Colonic mucosa (tissue), 4 donors: Measurements from ENCODE around the gene ISYNA1. TPM values are rescaled to one million over a fixed set of nuclear protein-coding genes. Genes with fewer than 3 reads are reported as not detected.

Experiments used
- DNase-seq: peaks from one replicate; pipeline ENCODE4 v3.0.0-alpha.2; 2020
- H3K27ac ChIP-seq: fragments of 200-600 bp; one replicate; pipeline ENCODE4 v1.8.0; 2021
- H3K27me3 ChIP-seq: fragments of 200-600 bp; one replicate; pipeline ENCODE4 v1.8.0; 2021
- H3K36me3 ChIP-seq: fragments of 200-600 bp; one replicate; pipeline ENCODE4 v1.8.0; 2021
- H3K4me1 ChIP-seq: fragments of 200-600 bp; one replicate; pipeline ENCODE4 v1.8.0; 2021; ENCODE audit warnings: mild to moderate bottlenecking
- H3K4me3 ChIP-seq: fragments of 200-600 bp; one replicate; pipeline ENCODE4 v1.8.0; 2021
- H3K9ac ChIP-seq, 2 donors: one replicate each; pipeline ENCODE4 v1.7.0; 2013; ENCODE audit warnings: control low read depth in 2 of 2, low read depth in 2 of 2, low read length in 2 of 2
- H3K9me3 ChIP-seq: fragments of 200-600 bp; one replicate; pipeline ENCODE4 v1.8.0; 2021
- intact Hi-C: fragments of 100-400 bp; cut with DNase I; formaldehyde crosslinking; loops from one replicate; pipeline ENCODE4 v1.14.1; 2022
- total RNA-seq, 2 donors: library from RNA; stranded (reverse); fragmentation: NEBNext Ultra II Directional in 1 of 2; extraction: Animal tissue kit (Norgen Biotek cat#: 25700) in 1 of 2; gene quantifications; one replicate each; pipeline ENCODE4 v1.2.1, GENCODE V29; 2021
- TF ChIP-seq, protein P1 (sequence below): fragments of 200-600 bp; IDR thresholded peaks from one replicate; pipeline ENCODE4 v1.8.0; 2022; ENCODE audit warnings: antibody characterized with exemption, mild to moderate bottlenecking
- donor health status: healthy.
- donor health status: DM: no; HTN: no; CAD: no.
- donor health status: DM: no; HTN: no; CAD: no.

The ISYNA1 gene
- total RNA-seq, 2 donors from 2014 or later, result 17.7 to 25.7 TPM

DNA sequence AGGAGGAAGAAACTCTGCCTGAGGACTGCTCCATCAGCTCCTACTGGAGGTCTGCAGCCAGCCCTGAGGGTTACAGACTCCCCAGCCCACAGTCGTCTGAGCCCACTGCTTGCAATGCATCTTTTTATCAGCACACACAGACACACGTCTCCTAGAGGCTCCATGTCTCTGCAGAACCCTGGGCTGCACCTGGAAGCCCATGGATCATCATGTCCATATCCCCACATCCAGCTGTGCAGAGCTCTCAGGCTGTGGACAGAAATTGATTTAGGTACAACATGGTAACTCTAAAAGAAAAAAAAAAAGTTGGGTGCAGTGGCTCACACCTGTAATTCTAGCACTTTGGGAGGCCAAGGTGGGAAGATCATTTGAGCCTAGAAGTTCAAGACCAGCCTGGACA is 32.9 kb upstream of the ISYNA1 start:
- H3K4me1 ChIP-seq, result peaks cover 23% of the 10 kb centered on the region
- H3K4me3 ChIP-seq, result no peak overlapping the region
- intact Hi-C loops, result no loop called here

DNA sequence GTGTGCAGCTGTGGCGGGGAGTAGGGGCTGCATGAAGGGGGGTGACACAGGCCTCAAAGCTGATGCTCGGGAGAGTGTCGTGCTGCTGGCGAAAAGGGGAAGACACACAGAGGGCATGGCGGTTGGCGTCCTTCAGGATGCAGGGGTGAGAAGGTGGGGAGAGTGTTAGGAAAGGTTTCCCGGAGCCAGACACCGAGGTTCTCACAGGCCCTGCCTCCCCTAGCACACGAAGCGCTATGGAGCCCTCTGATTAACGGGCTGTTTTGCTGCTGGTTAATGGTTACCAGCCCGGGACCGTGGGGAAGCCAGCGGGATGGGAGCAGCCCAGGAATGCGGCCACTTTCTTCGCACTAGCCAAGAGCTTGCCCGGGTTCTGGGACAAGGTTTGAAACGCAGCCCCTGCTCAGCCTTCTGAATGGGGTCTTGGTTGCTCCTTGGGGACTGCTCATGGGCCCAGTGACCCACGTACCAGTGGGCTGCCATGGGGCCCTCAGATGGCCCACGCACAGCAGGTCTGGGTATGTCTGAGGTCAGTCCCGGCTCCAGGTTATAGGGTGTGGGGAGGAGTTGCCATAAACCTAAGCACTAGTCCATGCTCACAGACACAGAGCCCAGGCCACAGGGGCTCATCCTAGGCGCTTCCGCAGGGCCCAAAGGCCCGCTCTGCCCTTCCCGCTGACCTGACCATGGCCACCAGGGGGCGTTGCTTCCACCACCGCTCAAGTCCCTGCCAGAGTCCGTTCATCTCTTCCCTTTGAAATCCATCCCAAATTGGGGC is 31.3 kb upstream of the ISYNA1 start:
- intact Hi-C loops, result loop anchor here (10.0 kb wide), 1 partner anchor 196 kb away; no protein-coding TSS in a partner anchor
- Histone ChIP-seq H3K27me3 (no peaks in the 10 kb centered on the region), H3K4me1 (peaks cover 19% of the 10 kb centered on the region), H3K4me3 (no peak overlapping the region), H3K27ac (no peak overlapping the region), H3K9ac (no peak overlapping the region), H3K36me3 (no peaks in the 10 kb centered on the region), H3K9me3 (no peaks in the 10 kb centered on the region)
- peak; percentile 73 for DNase-seq
- TF ChIP-seq, protein P1, sequence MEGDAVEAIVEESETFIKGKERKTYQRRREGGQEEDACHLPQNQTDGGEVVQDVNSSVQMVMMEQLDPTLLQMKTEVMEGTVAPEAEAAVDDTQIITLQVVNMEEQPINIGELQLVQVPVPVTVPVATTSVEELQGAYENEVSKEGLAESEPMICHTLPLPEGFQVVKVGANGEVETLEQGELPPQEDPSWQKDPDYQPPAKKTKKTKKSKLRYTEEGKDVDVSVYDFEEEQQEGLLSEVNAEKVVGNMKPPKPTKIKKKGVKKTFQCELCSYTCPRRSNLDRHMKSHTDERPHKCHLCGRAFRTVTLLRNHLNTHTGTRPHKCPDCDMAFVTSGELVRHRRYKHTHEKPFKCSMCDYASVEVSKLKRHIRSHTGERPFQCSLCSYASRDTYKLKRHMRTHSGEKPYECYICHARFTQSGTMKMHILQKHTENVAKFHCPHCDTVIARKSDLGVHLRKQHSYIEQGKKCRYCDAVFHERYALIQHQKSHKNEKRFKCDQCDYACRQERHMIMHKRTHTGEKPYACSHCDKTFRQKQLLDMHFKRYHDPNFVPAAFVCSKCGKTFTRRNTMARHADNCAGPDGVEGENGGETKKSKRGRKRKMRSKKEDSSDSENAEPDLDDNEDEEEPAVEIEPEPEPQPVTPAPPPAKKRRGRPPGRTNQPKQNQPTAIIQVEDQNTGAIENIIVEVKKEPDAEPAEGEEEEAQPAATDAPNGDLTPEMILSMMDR, result peak; percentile 84

More for the DNA sequence above, 32.9 kb upstream of the ISYNA1 start:
- Histone ChIP-seq H3K27ac (no peak overlapping the region), H3K9me3 (no peaks in the 10 kb centered on the region), H3K27me3 (no peaks in the 10 kb centered on the region), H3K36me3 (no peaks in the 10 kb centered on the region), H3K9ac (no peak overlapping the region)
- DNase-seq, result no peak
- TF ChIP-seq, protein P1, result no peak

DNA sequence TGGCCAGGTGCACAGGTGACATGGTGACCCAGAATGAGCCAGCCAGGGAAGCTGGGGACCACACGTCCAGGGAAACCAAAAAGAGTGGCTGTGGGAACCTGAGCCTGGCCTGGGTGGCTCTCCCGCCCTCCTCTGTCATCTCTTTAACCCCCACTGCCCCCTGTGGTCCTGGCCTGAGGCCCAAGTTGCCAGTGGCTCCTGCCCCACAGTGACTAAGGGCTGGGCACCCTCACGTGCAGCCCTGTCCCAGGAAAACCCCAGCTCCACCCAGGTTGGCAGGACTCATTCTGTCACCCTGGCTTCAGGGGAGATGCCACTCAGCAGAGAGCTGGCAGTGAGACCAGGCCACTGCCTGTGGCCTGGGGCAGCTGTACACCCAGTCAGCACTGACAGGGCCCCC is 30.6 kb upstream of the ISYNA1 start:
- TF ChIP-seq, protein P1, result no peak
- Histone ChIP-seq H3K4me1 (peaks cover 19% of the 10 kb centered on the region), H3K4me3 (no peak overlapping the region), H3K27ac (no peak overlapping the region), H3K9me3 (no peaks in the 10 kb centered on the region), H3K27me3 (no peaks in the 10 kb centered on the region), H3K36me3 (no peaks in the 10 kb centered on the region), H3K9ac (no peak overlapping the region)
- intact Hi-C loops, result loop anchor here (10.0 kb wide), 1 partner anchor 196 kb away; no protein-coding TSS in a partner anchor
- DNase-seq, result no peak

DNA sequence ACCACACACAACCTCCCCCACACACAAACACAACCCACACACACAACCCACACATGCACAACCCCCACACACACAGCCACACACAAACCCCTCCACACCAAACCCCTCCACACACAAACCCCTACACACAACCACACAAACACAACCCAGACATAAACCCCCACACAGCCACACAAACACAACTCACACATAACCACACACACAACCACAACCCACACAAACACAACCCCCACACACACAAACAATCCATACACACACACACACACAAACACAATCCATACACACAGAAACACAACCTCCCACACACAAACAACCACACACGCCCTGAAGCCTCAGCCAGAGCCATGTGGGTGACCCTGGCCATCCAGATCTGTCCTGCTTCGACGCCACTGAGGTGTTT is 30.0 kb upstream of the ISYNA1 start:
- Histone ChIP-seq H3K4me1 (peaks cover 19% of the 10 kb centered on the region), H3K4me3 (no peak overlapping the region), H3K9ac (no peak overlapping the region), H3K27me3 (no peaks in the 10 kb centered on the region), H3K36me3 (no peaks in the 10 kb centered on the region), H3K27ac (no peak overlapping the region), H3K9me3 (no peaks in the 10 kb centered on the region)
- TF ChIP-seq, protein P1, result no peak
- DNase-seq, result no peak
- intact Hi-C loops, result loop anchor here (10.0 kb wide), 1 partner anchor 197 kb away; no protein-coding TSS in a partner anchor

DNA sequence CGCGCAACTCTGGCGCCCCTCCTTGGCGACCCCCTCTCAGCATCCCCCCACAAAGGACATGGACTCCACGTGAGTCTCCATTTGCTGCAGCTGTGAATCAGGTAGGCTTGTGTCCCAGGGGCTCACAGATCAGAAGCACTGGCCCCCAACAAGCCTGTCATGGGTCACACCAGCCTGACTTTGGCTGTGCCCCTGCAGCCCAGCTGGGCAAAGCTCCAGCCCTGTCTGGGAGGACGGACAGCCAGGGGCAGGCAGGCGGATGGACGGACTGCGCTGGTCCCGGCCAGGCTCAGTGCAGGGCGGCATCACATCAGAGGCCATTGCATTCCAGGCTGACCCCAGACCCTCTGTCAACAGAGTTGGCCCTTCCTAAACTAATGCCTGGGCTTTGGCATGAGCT is 28.4 kb upstream of the ISYNA1 start:
- H3K27ac ChIP-seq, result peak overlapping the region; percentile 47
- no peaks in the 10 kb centered on the region for H3K27me3 ChIP-seq
- no peak overlapping the region for H3K4me3 ChIP-seq
- H3K9me3 ChIP-seq, result no peaks in the 10 kb centered on the region
- intact Hi-C loops, result loop anchor here (10.0 kb wide), 1 partner anchor 198 kb away; no protein-coding TSS in a partner anchor
- H3K9ac ChIP-seq, result no peak overlapping the region
- H3K4me1 ChIP-seq, result peaks cover 19% of the 10 kb centered on the region
- no peak for DNase-seq
- H3K36me3 ChIP-seq, result peaks cover 2% of the 10 kb centered on the region
- TF ChIP-seq, protein P1, result no peak
